K562 (cell line): ENCODE data around the gene SERPINB5.
A peak's percentile ranks its signal among the peaks of the same experiment; 100 is the strongest.

Experiments used
- ATF1 ChIP-seq, 2 experiments: fragments of 450-650 bp in 1 of 2; IDR thresholded peaks; 2 replicates each; pipeline ENCODE4 v1.6.1; 2016; ENCODE audit warnings: missing compliant biosample characterization in 1 of 2, missing genetic modification characterization in 1 of 2
- HDAC2 ChIP-seq: fragments of 450-650 bp; IDR thresholded peaks from 2 replicates; pipeline ENCODE4 v1.6.1; 2016; ENCODE audit warnings: mild to moderate bottlenecking
- JUN ChIP-seq, 2 experiments: sonication (generic) in 1 of 2; formaldehyde crosslinking in 1 of 2; IDR thresholded peaks; 2 replicates each; pipeline versions ENCODE4 v1.6.1 to v1.8.0; 2012 to 2022; ENCODE audit warnings: borderline replicate concordance in 2 of 2, mild to moderate bottlenecking in 2 of 2, improper control_type of control experiment in 1 of 2, low read depth in 1 of 2, low read length in 1 of 2, missing genetic modification reagents in 1 of 2
- POLR2A ChIP-seq: fragments of 450-650 bp; conservative IDR thresholded peaks from 2 replicates; pipeline ENCODE4 v1.6.1; 2016
- PTRF ChIP-seq: fragments of 450-650 bp; IDR thresholded peaks from 2 replicates; pipeline ENCODE4 v1.6.1; 2016; ENCODE audit warnings: mild to moderate bottlenecking, missing genetic modification characterization, missing compliant biosample characterization
- ZFP36 ChIP-seq: fragments of 150-350 bp; IDR thresholded peaks from 2 replicates; pipeline ENCODE4 v1.6.1; 2018; ENCODE audit warnings: low read length, low read depth; ENCODE audit not compliant: partially characterized antibody
- ZNF263 ChIP-seq: sonication (generic); formaldehyde crosslinking; IDR thresholded peaks from 2 replicates; pipeline ENCODE4 v1.8.0; 2022; ENCODE audit warnings: mild to moderate bottlenecking, missing genetic modification reagents, borderline replicate concordance
- TF ChIP-seq, protein P1 (sequence below), 3 experiments: IDR thresholded peaks in 2 of 3; conservative IDR thresholded peaks in 1 of 3; 2 replicates each; pipeline ENCODE4 v1.5.1; 2011 to 2012; ENCODE audit warnings: low read length in 3 of 3, mild to moderate bottlenecking in 3 of 3, control low read depth in 2 of 3, improper control_type of control experiment in 1 of 3, inconsistent platforms in 1 of 3, low read depth in 1 of 3, mixed read lengths in 1 of 3, moderate library complexity in 1 of 3; ENCODE audit not compliant: insufficient read depth in 2 of 3
- TF ChIP-seq, protein P2 (sequence below): sonication (generic); formaldehyde crosslinking; IDR thresholded peaks from 2 replicates; pipeline ENCODE4 v1.8.1; 2023; ENCODE audit warnings: mild to moderate bottlenecking, missing genetic modification reagents

DNA sequence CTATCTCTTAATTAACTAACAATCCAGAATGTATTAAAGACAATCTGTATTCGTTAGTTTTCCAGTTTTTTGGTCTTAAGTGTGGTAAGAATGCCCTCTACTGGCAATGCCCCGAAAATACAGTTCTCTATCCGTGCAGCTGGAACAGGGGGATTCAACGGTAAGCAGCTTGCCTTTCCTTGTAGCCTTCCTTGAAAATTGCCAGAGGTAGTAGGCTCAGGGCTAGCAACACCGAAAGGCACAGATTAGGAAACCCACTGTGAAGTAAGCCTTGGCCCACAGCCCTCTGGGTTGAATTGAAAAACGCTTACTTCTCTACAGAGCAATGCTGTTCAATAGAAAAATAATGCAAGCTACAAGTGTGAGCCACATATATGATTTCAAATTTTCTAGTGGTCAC, 37.4 kb upstream of the SERPINB5 start:
- TF ChIP-seq ATF1 (CRISPR knock-in tag; IDR thresholded peaks at IDR 0.05) = no peak
- TF ChIP-seq ATF1 (tag; IDR thresholded peaks at IDR 0.05) = no peak
- TF ChIP-seq, protein P1, sequence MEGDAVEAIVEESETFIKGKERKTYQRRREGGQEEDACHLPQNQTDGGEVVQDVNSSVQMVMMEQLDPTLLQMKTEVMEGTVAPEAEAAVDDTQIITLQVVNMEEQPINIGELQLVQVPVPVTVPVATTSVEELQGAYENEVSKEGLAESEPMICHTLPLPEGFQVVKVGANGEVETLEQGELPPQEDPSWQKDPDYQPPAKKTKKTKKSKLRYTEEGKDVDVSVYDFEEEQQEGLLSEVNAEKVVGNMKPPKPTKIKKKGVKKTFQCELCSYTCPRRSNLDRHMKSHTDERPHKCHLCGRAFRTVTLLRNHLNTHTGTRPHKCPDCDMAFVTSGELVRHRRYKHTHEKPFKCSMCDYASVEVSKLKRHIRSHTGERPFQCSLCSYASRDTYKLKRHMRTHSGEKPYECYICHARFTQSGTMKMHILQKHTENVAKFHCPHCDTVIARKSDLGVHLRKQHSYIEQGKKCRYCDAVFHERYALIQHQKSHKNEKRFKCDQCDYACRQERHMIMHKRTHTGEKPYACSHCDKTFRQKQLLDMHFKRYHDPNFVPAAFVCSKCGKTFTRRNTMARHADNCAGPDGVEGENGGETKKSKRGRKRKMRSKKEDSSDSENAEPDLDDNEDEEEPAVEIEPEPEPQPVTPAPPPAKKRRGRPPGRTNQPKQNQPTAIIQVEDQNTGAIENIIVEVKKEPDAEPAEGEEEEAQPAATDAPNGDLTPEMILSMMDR (IDR thresholded peaks at IDR 0.05 in 2 of 3, conservative IDR thresholded peaks at IDR 0.05 in 1 of 3; ENCODE audit: insufficient read depth in 2 of 3, low read depth in 1 of 3, low read length in 3 of 3) = peak; percentile 50 to 77 (median 66)
- TF ChIP-seq, protein P2, sequence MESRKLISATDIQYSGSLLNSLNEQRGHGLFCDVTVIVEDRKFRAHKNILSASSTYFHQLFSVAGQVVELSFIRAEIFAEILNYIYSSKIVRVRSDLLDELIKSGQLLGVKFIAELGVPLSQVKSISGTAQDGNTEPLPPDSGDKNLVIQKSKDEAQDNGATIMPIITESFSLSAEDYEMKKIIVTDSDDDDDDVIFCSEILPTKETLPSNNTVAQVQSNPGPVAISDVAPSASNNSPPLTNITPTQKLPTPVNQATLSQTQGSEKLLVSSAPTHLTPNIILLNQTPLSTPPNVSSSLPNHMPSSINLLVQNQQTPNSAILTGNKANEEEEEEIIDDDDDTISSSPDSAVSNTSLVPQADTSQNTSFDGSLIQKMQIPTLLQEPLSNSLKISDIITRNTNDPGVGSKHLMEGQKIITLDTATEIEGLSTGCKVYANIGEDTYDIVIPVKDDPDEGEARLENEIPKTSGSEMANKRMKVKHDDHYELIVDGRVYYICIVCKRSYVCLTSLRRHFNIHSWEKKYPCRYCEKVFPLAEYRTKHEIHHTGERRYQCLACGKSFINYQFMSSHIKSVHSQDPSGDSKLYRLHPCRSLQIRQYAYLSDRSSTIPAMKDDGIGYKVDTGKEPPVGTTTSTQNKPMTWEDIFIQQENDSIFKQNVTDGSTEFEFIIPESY (CRISPR knock-in tag) = no peak
- TF ChIP-seq JUN (IDR thresholded peaks at IDR 0.05; ENCODE audit: borderline replicate concordance, low read depth, low read length) = no peak
- TF ChIP-seq JUN (CRISPR knock-in tag; IDR thresholded peaks at IDR 0.05; ENCODE audit: borderline replicate concordance) = no peak
- no peak for TF ChIP-seq HDAC2
- no peak for TF ChIP-seq PTRF (tag)
- TF ChIP-seq ZNF263 = no peak
- TF ChIP-seq POLR2A = no peak
- no peak for TF ChIP-seq ZFP36
